SK-MEL-5 (cell line): ENCODE measurements around the gene PHIP. TPM values are rescaled to one million over a fixed set of nuclear protein-coding genes. Genes with fewer than 3 reads are reported as not detected.

Source experiments
- DNase-seq: peaks from one replicate; pipeline ENCODE4 v3.0.0-alpha.2; 2016; ENCODE audit warnings: low read depth, low spot score
- in situ Hi-C: cut with HindIII; loops from 2 replicates; pipeline ENCODE4 v1.10.0; 2016; ENCODE audit warnings: low sequenced_read_pairs, high pct_unique_total_duplicates, low pct_unique_long_range_greater_than_20kb
- total RNA-seq: library from RNA; depleted of rRNA; stranded (reverse); fragments of >200 nt; shearing (Covaris generic); gene quantifications from 2 replicates; pipeline ENCODE4 v1.2.3, GENCODE V29; 2014

The PHIP gene
- total RNA-seq, 1 experiment from 2014 or later, result 13.3 TPM

GRCh38 chr6:79034865-79035264 lies 43.2 kb downstream of the PHIP start:
- in situ Hi-C loops, result no loop called here
- DNase-seq, result no peak

- DNase-seq, result no peak
- in situ Hi-C loops, result no loop called here
Measured at GRCh38 chr6:79033279-79033678, 44.8 kb downstream of the PHIP start.

- no peak for DNase-seq
- in situ Hi-C loops, result no loop called here
Measured at GRCh38 chr6:79031821-79032590, 46.0 kb downstream of the PHIP start.

GRCh38 chr6:79030511-79030910 lies 47.5 kb downstream of the PHIP start:
- in situ Hi-C loops, result no loop called here
- no peak for DNase-seq

GRCh38 chr6:79030023-79030422 lies 48.0 kb downstream of the PHIP start:
- DNase-seq, result no peak

GRCh38 chr6:79028641-79029314 lies 49.3 kb downstream of the PHIP start:
- no peak for DNase-seq
- in situ Hi-C loops, result no loop called here

More at GRCh38 chr6:79030023-79030422, 48.0 kb downstream of the PHIP start:
- in situ Hi-C loops, result no loop called here

- in situ Hi-C loops, result no loop called here
- DNase-seq, result no peak
Measured at GRCh38 chr6:79011940-79012339, 66.1 kb downstream of the PHIP start.

GRCh38 chr6:79010422-79010821 lies 67.6 kb downstream of the PHIP start:
- in situ Hi-C loops, result no loop called here
- no peak for DNase-seq

GRCh38 chr6:79009819-79010218 lies 68.2 kb downstream of the PHIP start:
- in situ Hi-C loops, result no loop called here
- DNase-seq, result no peak

GRCh38 chr6:79005497-79005896 lies 72.6 kb downstream of the PHIP start:
- in situ Hi-C loops, result no loop called here
- no peak for DNase-seq

- in situ Hi-C loops, result no loop called here
- no peak for DNase-seq
Measured at GRCh38 chr6:79005024-79005423, 73.0 kb downstream of the PHIP start.

- in situ Hi-C loops, result no loop called here
Measured at GRCh38 chr6:79004239-79004638, 73.8 kb downstream of the PHIP start.

GRCh38 chr6:79001415-79001814 lies 76.6 kb downstream of the PHIP start:
- in situ Hi-C loops, result no loop called here
- no peak for DNase-seq

More at GRCh38 chr6:79004239-79004638, 73.8 kb downstream of the PHIP start:
- no peak for DNase-seq

GRCh38 chr6:78999737-79000136 lies 78.3 kb downstream of the PHIP start:
- no peak for DNase-seq
- in situ Hi-C loops, result no loop called here

- in situ Hi-C loops, result no loop called here
- no peak for DNase-seq
Measured at GRCh38 chr6:78995946-78996345, 82.1 kb downstream of the PHIP start.

GRCh38 chr6:78995346-78995745 lies 82.7 kb downstream of the PHIP start:
- DNase-seq, result no peak

GRCh38 chr6:78993955-78994354 lies 84.1 kb downstream of the PHIP start:
- no peak for DNase-seq
- in situ Hi-C loops, result no loop called here

More at GRCh38 chr6:78995346-78995745, 82.7 kb downstream of the PHIP start:
- in situ Hi-C loops, result no loop called here

- in situ Hi-C loops, result no loop called here
- no peak for DNase-seq
Measured at GRCh38 chr6:78989191-78989590, 88.9 kb downstream of the PHIP start.

GRCh38 chr6:78986161-78986560 lies 91.9 kb downstream of the PHIP start:
- in situ Hi-C loops, result no loop called here

More at GRCh38 chr6:78986161-78986560, 91.9 kb downstream of the PHIP start:
- no peak for DNase-seq
